IPS-NIHi7 (cell line): Measurements from ENCODE around the gene TAGLN3.

Source experiments
- DNase-seq: peaks from one replicate; pipeline ENCODE4 v3.0.0; 2012; ENCODE audit warnings: mixed read lengths; ENCODE audit errors: extremely low spot score

TAGLN3 gene

DNA sequence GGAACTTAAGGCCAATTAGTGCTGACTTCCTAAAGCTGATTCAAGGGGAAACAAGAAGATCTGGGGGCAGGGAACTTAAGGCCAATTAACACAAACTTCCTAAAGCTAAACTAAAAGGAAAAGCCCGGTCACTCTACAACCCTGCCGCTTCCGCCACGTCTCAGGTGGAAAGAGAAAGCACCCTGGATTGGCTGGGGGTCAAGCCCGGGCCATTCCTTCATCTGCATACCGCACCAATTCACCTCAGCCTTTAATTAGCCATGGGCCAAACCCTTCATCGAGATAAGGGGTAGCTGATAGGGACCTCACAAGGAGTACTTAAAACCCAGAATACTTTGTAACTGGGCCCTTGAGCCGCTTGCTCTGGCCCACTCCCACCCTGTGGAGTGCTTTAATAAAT, 50.2 kb downstream of the TAGLN3 start:
- DNase-seq = peak; percentile 42

GRCh38 chr3:112053229-112053628, 54.5 kb downstream of the TAGLN3 start:
- DNase-seq = no peak

DNA sequence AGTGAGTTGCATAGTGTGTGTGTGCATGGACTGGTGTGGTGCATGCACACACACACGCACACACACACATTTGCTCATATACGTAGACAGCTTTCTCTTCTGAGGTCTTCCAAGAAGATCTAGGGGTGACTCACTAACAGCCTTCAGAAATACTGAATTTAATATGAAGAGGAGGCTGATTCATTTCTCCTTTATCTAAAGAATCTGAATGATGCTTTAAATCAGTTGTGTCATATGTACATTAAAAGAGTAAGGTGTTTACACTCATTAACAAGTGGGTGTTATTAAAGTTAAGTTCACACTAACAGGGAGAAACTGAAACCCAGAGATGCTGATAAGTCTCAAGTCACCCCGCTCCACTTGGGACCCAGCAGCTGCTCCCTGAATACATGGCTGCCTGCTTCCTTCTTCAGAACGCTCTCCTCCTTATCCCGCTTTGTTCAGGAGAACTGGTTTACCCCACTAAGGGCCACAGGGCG, 57.8 kb downstream of the TAGLN3 start:
- DNase-seq = no peak

- no peak for DNase-seq
Observed at GRCh38 chr3:112059497-112059896, 60.8 kb downstream of the TAGLN3 start.

DNA sequence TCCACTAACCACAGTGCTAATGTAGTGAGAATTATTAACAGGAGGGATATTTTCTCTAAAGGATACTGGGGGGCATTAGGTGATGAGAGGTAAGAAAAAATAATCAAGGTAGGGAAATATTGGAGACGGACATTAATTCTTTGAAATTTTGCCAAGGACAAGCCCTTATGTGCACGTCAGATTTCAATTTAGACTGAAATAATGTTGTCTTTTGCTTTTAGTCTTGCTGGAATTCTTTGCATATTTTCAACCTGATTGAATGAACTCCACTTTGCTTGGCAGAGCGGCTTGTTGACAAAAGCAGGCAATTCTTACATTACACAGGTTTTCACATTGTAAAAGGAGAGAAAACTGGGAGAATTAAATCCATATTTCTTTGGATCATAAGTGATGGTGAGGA, 62.4 kb downstream of the TAGLN3 start:
- DNase-seq = no peak
